Right ventricle myocardium superior (tissue), 1 donor: Measurements from ENCODE around the gene MT1M. TPM values are rescaled to one million over a fixed set of nuclear protein-coding genes. Genes with fewer than 3 reads are reported as not detected.

Experiments
- ATAC-seq: fragments of 200-7000 bp; cut with Tn5 transposase; one replicate; pipeline ENCODE4 v1.9.1; 2020; ENCODE audit warnings: mild to moderate bottlenecking; ENCODE audit not compliant: poor library complexity
- DNase-seq: peaks from one replicate; pipeline ENCODE4 v3.0.0-alpha.2; 2020
- intact Hi-C: fragments of 100-400 bp; cut with DNase I; formaldehyde crosslinking; loops from one replicate; pipeline ENCODE4 v1.11.2; 2022
- total RNA-seq: library from RNA; stranded (reverse); fragmentation: NEBNext Ultra II Directional; extraction: Animal tissue kit (Norgen Biotek cat#: 25700); gene quantifications from one replicate; pipeline ENCODE4 v1.2.1, GENCODE V29; 2021
- donor health status: DM: no; HTN: yes; CAD: no; lungs with severe emphysema.

Gene MT1M
- total RNA-seq, 1 donor from 2014 or later = 5.4 TPM

GRCh38 chr16:56640076-56640475 is 7.6 kb downstream of the MT1M start:
- DNase-seq (no peak), ATAC-seq (no peak)
- intact Hi-C loops = no loop called here

- intact Hi-C loops = no loop called here
- DNase-seq = no peak
- ATAC-seq = no peak
Observed at GRCh38 chr16:56641166-56641565, 8.7 kb downstream of the MT1M start.

GRCh38 chr16:56643080-56643778 is 10.8 kb downstream of the MT1M start:
- ATAC-seq (peak; percentile 88), DNase-seq (peak; percentile 85)
- intact Hi-C loops = no loop called here

GRCh38 chr16:56643833-56644232 is 11.4 kb downstream of the MT1M start:
- DNase-seq (no peak), ATAC-seq (no peak)
- intact Hi-C loops = no loop called here

GRCh38 chr16:56645311-56645710 is 12.9 kb downstream of the MT1M start:
- ATAC-seq (no peak), DNase-seq (no peak)
- intact Hi-C loops = no loop called here

- intact Hi-C loops = no loop called here
Observed at GRCh38 chr16:56645838-56646237, 13.4 kb downstream of the MT1M start.

GRCh38 chr16:56647641-56648431 is 15.4 kb downstream of the MT1M start:
- intact Hi-C loops = no loop called here
- DNase-seq = no peak
- no peak for ATAC-seq

More at GRCh38 chr16:56645838-56646237, 13.4 kb downstream of the MT1M start:
- DNase-seq (no peak), ATAC-seq (no peak)

- no peak for DNase-seq
- intact Hi-C loops = no loop called here
- ATAC-seq = no peak
Observed at GRCh38 chr16:56649271-56649670, 16.8 kb downstream of the MT1M start.

GRCh38 chr16:56649820-56650219 is 17.4 kb downstream of the MT1M start:
- DNase-seq (no peak), ATAC-seq (no peak)
- intact Hi-C loops = no loop called here

- DNase-seq (no peak), ATAC-seq (no peak)
- intact Hi-C loops = no loop called here
Observed at GRCh38 chr16:56651586-56651985, 19.1 kb downstream of the MT1M start, which contains the start of gene MT1B. TSS of gene MT1B (plus strand) at chr16:56651886. CDS start at chr16:56651954, 68 bp downstream.

- no peak for ATAC-seq
- intact Hi-C loops = no loop called here
Observed at GRCh38 chr16:56652600-56652999, 20.1 kb downstream of the MT1M start.

GRCh38 chr16:56653218-56653617 is 20.8 kb downstream of the MT1M start:
- intact Hi-C loops = no loop called here
- DNase-seq (no peak), ATAC-seq (no peak)

More at GRCh38 chr16:56652600-56652999, 20.1 kb downstream of the MT1M start:
- DNase-seq = no peak

GRCh38 chr16:56657555-56658326 is 25.3 kb downstream of the MT1M start, which contains the start of gene MT1F:
TSS of gene MT1F (plus strand) at chr16:56657959. CDS start at chr16:56658059, 100 bp downstream.
- peak; percentile 84 for DNase-seq
- peak; percentile 93 for ATAC-seq
- intact Hi-C loops = no loop called here

GRCh38 chr16:56658327-56658875 is 25.9 kb downstream of the MT1M start:
- intact Hi-C loops = no loop called here
- DNase-seq (peak; percentile 80), ATAC-seq (no peak)

GRCh38 chr16:56662357-56663354 is 30.2 kb downstream of the MT1M start:
- intact Hi-C loops = no loop called here

GRCh38 chr16:56664506-56664905 is 32.0 kb downstream of the MT1M start:
- ATAC-seq = no peak
- intact Hi-C loops = no loop called here
- no peak for DNase-seq

More at GRCh38 chr16:56662357-56663354, 30.2 kb downstream of the MT1M start:
- no peak for ATAC-seq
- no peak for DNase-seq
